Measurements from ENCODE around the gene ZNF587B. TPM values are rescaled to one million over a fixed set of nuclear protein-coding genes. Genes with fewer than 3 reads are reported as not detected.
"Not testable (repeated sequence)": the region's sequence is repeated elsewhere in the genome, so short reads cannot be mapped to it uniquely, and the experiment has no call there.

The ZNF587B gene
- total RNA-seq, 4 donors from 2014 or later, result 21.8 to 35.8 (median 23.9) TPM

DNA sequence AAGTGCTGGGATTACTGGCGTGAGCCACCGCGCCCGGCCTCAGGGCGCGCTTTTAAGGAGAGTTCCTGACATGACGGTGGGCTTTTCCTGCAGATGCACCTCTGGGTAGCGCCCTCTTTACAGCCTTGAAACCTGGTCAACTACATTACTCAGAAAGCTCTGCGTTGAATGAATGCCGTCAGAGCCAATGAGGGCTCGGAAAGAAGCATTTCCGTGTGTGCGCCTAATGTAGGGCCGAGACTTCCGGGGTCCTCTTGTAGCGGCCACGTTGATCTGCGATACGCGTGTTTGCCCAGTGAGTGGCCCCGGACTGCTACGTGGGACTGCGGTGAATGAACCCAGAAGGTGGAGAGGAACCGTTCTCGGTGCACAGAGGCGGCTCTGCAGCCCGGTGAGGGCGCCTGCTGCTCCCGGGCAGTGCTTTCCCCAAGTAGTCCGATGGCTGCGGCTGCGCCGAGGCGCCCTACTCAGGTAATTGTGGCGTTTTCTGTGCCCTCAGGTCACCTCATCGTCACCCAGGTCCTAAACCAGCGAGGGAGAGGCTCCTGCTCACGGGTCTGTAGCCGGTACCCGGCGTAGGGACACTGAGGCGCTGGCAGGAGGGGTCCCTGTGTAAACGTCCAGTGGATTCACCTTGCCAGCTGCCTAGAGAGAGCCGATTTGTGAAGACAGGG, 10.5 kb upstream of the ZNF587B start:
- Histone ChIP-seq H3K4me1 (peaks cover 0 to 18% of the 10 kb centered on the region in 2 donors), H3K27ac (peak overlapping the region; percentile 50 to 66 (median 60)), H3K36me3 (no peaks in the 10 kb centered on the region), H3K9me3 (no peaks in the 10 kb centered on the region), H3K27me3 (no peaks in the 10 kb centered on the region), H3K4me3 (replicated peaks in 1 of 3) (peak overlapping the region; percentile 45 to 79 (median 51))
- TF ChIP-seq POLR2A (IDR thresholded peaks at IDR 0.05), result peak in 1 of 2 donors; percentile 60
- TF ChIP-seq, protein P1, sequence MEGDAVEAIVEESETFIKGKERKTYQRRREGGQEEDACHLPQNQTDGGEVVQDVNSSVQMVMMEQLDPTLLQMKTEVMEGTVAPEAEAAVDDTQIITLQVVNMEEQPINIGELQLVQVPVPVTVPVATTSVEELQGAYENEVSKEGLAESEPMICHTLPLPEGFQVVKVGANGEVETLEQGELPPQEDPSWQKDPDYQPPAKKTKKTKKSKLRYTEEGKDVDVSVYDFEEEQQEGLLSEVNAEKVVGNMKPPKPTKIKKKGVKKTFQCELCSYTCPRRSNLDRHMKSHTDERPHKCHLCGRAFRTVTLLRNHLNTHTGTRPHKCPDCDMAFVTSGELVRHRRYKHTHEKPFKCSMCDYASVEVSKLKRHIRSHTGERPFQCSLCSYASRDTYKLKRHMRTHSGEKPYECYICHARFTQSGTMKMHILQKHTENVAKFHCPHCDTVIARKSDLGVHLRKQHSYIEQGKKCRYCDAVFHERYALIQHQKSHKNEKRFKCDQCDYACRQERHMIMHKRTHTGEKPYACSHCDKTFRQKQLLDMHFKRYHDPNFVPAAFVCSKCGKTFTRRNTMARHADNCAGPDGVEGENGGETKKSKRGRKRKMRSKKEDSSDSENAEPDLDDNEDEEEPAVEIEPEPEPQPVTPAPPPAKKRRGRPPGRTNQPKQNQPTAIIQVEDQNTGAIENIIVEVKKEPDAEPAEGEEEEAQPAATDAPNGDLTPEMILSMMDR (IDR thresholded peaks at IDR 0.05), result no peak
- intact Hi-C loops (cut with DNase I), result loop anchor here (10.0 kb wide), 1 partner anchor 55 kb away; the partner anchor contains the start of gene ZNF586
- peak; percentile 86 for DNase-seq
- WGBS, 2 donors, result 0 to 1% methylated on average over 18 to 19 of the region's 44 CpGs

DNA sequence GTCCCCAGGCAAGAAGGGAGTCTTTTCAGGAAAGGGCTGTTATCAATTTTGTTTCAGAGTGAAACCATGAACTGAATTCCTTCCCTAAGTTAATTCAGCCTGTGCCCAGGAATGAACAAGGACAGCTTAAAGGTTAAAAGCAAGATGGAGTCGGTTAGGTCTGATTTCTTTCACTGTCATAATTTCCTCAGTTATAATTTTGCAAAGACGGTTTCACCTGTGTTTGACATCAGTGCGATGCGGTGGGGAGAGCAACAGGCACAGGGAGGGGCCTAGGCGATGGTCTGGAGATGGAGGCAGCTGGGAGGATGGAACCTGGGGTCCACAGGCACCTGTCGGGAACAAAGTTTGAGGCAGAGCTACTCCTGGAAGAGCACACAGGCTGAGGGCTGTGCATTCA, 9.5 kb upstream of the ZNF587B start:
- Histone ChIP-seq H3K27me3 (no peaks in the 10 kb centered on the region), H3K36me3 (no peaks in the 10 kb centered on the region), H3K27ac (no peak overlapping the region), H3K4me3 (replicated peaks in 1 of 3) (peak overlapping the region in 1 of 3 donors; percentile 79), H3K4me1 (peaks cover 0 to 18% of the 10 kb centered on the region in 2 donors), H3K9me3 (no peaks in the 10 kb centered on the region)
- intact Hi-C loops (cut with DNase I), result no loop called here
- TF ChIP-seq, protein P1 (IDR thresholded peaks at IDR 0.05), result no peak
- no peak for TF ChIP-seq POLR2A (IDR thresholded peaks at IDR 0.05)
- DNase-seq, result no peak
- WGBS, 2 donors, result 85 to 87% methylated on average over 6 of the region's 6 CpGs

DNA sequence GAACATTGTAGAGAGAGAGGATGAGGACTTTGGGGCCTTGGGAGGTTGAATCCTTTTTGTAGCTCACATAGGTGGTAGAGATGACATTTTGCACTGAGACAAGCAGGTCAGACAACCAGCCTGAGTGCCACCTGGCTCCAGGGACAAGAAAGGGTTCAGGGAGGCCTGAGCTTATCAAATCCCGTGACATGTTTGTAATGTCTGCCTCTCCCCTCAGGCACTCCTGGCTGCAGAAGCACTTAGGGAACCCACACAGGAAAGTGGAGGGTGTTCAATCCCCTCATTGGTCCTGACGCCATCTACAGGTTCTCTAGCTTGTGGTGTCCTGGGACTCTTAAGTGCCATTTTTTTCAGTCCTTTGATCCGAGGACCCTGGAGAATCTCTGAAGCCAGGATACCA, 9.0 kb upstream of the ZNF587B start:
- H3K36me3 ChIP-seq; H3K27me3 ChIP-seq; H3K4me3 ChIP-seq (replicated peaks in 1 of 3); H3K27ac ChIP-seq; intact Hi-C loops (cut with DNase I); DNase-seq; H3K9me3 ChIP-seq: not testable (repeated sequence)
- peaks cover 0 to 18% of the 10 kb centered on the region in 2 donors for H3K4me1 ChIP-seq
- WGBS, 2 donors, result 69 to 100% methylated on average over 2 of the region's 3 CpGs

DNA sequence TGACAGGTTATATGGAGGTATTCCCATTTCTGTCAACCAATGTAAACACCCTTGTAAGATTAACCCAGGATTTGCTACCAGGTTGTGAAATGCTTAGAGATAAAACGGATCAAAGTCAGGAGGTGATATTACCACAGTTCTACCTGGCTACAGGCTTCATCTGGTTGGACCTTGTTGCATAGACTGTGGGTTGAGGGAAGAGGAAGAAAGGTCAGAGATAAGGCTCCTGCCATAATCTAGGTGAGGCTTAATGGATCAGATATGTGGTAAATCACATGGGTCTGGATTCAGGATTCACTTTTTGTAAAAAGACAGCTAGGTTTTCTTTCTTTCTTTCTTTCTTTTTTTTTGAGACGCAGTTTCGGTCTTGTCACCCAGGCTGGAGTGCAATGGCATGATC, 8.6 kb upstream of the ZNF587B start:
- H3K4me3 ChIP-seq (replicated peaks in 1 of 3); H3K27ac ChIP-seq; intact Hi-C loops (cut with DNase I); DNase-seq; H3K27me3 ChIP-seq; H3K36me3 ChIP-seq; H3K9me3 ChIP-seq: not testable (repeated sequence)
- peaks cover 0 to 18% of the 10 kb centered on the region in 2 donors for H3K4me1 ChIP-seq
- WGBS, 2 donors, result 95 to 98% methylated on average over 2 of the region's 3 CpGs

DNA sequence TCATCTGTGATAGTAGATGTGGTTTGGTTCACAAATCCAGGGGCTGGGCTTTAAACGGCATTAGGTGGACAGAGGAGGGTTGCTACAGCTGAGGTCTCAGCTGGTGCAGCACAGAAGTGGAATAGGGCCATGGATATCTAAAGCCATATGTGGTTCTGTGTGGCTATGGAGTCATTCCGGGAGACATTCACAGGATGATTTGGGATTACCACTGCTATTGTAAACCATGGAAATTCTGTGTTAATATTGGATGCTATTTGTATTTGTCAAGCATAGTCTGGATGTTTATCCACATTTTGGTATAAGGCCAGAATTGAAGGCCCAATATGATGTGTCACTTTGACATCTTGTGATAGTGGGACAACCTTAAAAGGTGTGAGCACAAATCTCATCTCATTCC, 6.9 kb upstream of the ZNF587B start:
- H3K9me3 ChIP-seq; H3K4me3 ChIP-seq (replicated peaks in 1 of 3); DNase-seq; H3K36me3 ChIP-seq; H3K27me3 ChIP-seq; H3K27ac ChIP-seq; intact Hi-C loops (cut with DNase I): not testable (repeated sequence)
- WGBS, 2 donors, result 85 to 95% methylated on average over 2 of the region's 2 CpGs
- peaks cover 0 to 17% of the 10 kb centered on the region in 2 donors for H3K4me1 ChIP-seq

DNA sequence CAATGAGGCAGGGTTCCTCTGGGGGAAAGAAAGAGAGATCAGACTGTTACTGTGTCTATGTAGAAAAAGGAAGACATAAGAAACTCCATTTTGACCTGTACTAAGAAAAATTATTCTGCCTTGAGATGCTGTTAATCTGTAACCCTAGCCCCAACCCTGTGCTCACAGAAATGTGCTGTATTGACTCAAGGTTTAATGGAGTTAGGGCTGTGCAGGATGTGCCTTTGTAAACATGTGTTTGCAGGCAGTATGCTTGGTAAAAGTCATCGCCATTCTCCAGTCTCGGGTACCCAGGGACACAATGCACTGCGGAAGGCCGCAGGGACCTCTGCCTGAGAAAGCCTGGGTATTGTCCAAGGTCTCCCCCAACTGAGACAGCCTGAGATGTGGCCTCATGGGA, 6.5 kb upstream of the ZNF587B start:
- H3K4me3 ChIP-seq (replicated peaks in 1 of 3); DNase-seq; H3K27ac ChIP-seq; H3K27me3 ChIP-seq; intact Hi-C loops (cut with DNase I); H3K9me3 ChIP-seq; H3K36me3 ChIP-seq: not testable (repeated sequence)
- H3K4me1 ChIP-seq, result peaks cover 0 to 12% of the 10 kb centered on the region in 2 donors
- WGBS, 2 donors, result 64 to 92% methylated on average over 4 of the region's 4 CpGs

DNA sequence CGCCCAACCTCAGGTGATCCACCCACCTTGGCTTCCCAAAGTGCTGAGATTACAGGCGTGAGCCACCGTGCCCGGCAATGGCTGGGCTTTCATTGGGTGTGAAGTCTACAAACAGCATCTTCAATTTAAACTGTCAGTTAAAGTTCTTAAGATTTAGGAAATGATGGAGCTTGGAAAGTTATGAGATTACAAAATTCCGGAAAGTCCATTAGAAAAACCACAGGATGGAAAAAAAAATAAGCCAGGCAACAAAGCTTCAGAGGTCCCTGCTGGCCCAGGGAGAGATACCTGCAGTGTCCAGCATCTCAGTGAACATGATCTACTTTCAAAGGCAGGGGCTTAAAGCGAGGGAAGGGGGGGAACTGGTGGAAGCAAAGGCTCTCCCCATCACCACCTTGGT, 4.6 kb upstream of the ZNF587B start:
- H3K9me3 ChIP-seq, result no peaks in the 10 kb centered on the region
- H3K4me3 ChIP-seq (replicated peaks in 1 of 3), result no peak overlapping the region
- DNase-seq, result no peak
- intact Hi-C loops (cut with DNase I), result no loop called here
- no peak overlapping the region for H3K27ac ChIP-seq
- WGBS, 2 donors, result 96 to 98% methylated on average over 6 of the region's 6 CpGs
- no peak for TF ChIP-seq POLR2A (IDR thresholded peaks at IDR 0.05)
- TF ChIP-seq, protein P1 (IDR thresholded peaks at IDR 0.05), result no peak
- no peaks in the 10 kb centered on the region for H3K27me3 ChIP-seq
- peaks cover 0 to 8% of the 10 kb centered on the region in 2 donors for H3K4me1 ChIP-seq
- no peaks in the 10 kb centered on the region for H3K36me3 ChIP-seq

Data from thyroid gland (tissue), 4 donors.